ENCODE data around the gene CRTAC1.

Gene CRTAC1

GRCh38 chr10:98030093-98030821 is at the start of gene CRTAC1:
Gene CRTAC1, minus strand, starts transcription at chr10:98030621. Its CDS starts 149 bp downstream, at chr10:98030472.
- no peak for DNase-seq (ENCODE audit: low spot score)

GRCh38 chr10:98078774-98079173 is 48.4 kb upstream of the CRTAC1 start:
- no peak for DNase-seq (ENCODE audit: low spot score)

DNA sequence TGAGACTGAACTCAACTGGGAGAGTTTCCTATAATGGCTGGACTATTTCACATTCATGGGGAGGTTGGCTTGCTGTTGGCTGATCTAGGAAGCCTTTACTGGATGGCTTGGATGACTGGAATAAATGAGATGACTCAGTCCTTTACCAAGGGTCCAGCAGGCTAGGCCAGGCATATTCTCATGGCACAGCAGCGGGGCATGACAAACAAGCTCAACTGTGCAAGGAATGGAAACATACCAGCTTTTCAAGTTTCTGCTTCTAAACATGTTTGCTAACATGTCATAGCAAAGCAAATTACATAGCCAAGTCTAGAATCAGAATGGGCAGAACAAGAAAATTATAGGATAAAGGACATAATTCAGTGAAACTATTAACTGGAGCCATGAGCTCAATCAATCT is 46.8 kb upstream of the CRTAC1 start:
- no peak for DNase-seq (ENCODE audit: low spot score)

- no peak for DNase-seq (ENCODE audit: low spot score)
These were observed 45.7 kb upstream of the CRTAC1 start for GRCh38 chr10:98076086-98076485.

DNA sequence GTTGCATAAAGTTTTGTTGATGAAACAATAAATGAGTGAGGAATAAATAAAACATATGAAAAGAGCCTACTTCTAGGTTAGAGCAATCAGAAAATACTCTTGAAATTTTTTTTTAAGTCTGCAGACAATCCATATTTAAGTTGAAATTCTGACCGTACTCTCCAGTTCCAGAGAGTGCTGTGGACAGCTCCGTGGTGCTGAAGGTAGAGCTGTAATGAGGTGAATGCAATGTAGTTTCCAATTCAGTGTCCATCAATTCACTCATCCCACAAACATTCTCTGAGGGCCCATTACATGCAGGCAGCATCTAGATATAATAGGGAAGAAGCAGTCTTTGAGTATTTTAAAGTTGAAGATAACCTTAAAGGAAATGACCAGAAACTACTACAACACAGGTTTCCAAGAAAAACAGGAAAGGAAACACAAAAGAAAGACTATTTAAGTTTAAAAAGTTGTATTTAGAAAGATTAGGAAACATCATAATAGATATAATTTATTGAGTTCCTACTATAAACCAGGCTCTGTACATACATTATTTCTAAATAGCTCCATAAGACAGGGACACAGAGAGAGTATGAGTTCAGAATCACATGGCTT is 44.0 kb upstream of the CRTAC1 start:
- DNase-seq (ENCODE audit: low spot score) = no peak

DNA sequence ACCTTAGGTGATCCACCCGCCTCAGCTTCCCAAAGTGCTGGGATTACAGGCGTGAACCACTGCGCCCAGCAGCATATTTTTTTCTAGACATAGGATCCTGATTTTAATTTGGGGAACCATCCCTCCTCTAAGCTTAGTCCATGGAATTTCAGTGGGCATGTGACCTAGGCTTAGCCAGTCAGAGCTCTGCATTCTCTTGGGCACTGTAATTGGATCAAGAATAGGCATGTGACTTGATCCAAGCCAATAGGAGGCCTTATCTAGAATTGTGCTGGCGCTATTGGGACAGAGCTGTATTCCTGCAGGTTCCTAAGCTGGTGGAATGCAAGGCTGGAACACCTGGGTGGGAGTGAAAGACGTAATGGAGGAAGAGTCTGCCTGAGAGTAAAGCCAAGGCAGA is 36.7 kb upstream of the CRTAC1 start:
- DNase-seq (ENCODE audit: low spot score) = no peak

GRCh38 chr10:98063740-98064027 is 33.3 kb upstream of the CRTAC1 start:
- DNase-seq (ENCODE audit: low spot score) = no peak

DNA sequence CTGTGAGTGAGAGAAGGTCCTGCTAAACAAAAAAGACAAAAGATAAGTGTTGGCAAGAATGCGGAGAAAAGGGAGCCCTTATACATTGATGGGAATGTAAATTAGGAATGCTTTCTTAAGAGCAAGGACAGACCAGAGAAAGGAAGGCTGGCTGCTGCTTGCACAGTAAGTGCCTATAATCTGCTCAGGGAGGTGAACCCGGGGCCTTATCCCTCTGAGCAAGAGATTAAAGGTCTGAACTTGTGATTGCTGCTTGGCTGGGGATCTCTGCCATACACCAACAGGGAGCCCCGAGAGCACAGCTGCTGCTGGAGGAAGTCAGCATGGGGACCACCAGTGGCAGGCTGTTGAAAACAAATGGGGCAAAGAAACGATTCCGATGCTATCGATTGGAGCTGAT is 32.0 kb upstream of the CRTAC1 start:
- no peak for DNase-seq (ENCODE audit: low spot score)

- no peak for DNase-seq (ENCODE audit: low spot score)
These were observed 29.7 kb upstream of the CRTAC1 start for GRCh38 chr10:98060079-98060478.

DNA sequence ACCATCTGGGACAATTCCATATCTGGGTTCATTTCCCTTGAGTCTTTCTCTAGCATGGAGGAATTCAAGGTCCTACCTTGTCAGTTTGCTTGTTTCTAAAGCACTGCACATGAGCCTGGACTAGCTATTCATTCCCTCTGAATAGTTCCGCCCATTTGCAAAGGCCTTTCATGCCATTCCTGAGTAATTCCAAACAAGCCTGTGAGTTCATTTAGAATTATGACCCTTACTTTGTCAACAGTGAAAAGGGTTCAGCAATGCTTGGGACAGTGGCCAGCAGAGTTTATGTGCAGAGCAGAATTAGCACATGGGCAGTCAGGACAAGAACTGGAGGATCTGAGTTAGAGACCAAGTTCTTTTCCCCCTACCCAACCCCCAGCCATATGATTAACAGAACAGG is 27.9 kb upstream of the CRTAC1 start:
- no peak for DNase-seq (ENCODE audit: low spot score)

- DNase-seq (ENCODE audit: low spot score) = no peak
These were observed 25.6 kb upstream of the CRTAC1 start for GRCh38 chr10:98055841-98056516.

DNA sequence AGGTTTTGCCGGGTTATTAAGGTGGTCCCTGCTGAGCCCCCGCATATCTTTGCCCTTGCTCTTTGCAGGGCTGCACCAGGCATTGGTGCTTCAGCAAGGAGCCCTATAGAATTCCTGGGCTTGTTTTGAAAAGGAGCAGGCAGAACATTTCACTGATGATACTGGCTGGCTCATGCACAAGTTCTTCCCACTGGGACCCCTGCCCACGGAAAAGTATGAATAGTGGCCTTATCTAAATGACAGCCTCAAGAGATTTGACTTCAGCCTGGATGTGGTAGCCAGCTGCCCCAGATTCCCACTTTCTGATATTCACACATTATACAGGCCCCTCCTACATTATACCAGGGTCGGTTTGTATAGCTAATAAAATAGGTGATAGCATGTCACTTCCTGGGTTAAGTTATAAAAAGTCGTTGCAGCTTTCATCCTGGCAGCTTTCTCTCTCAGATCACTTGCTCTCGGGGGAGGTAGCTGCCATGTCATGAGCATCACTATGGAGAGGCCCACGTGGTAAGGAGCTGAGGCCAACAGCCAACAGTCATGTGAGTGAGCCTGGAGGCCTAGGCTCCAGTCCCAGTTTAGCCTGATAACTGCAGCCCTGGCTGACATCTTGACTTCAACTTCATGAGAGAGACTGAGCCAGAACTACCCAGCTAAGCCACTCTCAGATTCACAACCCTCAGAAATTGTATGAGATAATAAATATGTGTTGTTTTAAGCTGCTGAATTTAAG is 16.8 kb upstream of the CRTAC1 start:
- no peak for DNase-seq (ENCODE audit: low spot score)

- peak; percentile 55 for DNase-seq (ENCODE audit: low spot score)
These were observed 15.5 kb upstream of the CRTAC1 start for GRCh38 chr10:98045785-98046389.

- peak; percentile 55 for DNase-seq (ENCODE audit: low spot score)
These were observed 11.1 kb upstream of the CRTAC1 start for GRCh38 chr10:98041352-98042043.

DNA sequence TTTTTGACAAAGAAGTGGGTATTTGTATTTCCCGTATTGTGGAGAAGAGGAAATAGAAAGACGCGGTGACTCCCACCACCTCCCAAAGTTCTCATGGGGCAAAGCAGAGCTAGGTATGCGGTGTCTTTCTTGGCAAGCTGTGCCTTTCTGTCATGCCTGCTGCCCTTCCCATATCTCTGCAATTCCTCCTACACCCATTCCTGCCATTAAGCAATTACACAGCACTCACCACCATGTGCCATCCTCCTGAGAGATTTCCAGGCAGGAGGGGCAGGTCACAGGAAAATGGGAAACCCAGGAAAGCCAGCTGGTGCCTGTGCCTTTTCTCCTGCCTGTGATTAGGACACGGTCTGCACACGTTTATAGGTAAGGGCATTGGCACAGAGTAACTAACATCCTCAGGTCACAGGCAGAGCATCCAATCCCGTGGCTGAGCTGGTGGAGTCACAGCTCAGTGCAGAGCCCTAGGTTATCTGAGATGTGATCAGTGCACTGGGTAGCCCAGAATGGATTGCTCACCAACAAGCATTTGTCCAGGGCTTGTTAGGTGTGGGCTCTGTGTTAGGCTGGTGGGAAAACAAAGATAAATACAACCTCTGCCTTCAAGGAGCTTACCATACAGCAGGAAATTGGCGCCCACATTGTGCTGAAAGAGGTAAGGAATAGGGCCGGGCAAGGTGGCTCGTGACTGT is 9.4 kb upstream of the CRTAC1 start:
- no peak for DNase-seq (ENCODE audit: low spot score)

- DNase-seq (ENCODE audit: low spot score) = no peak
These were observed 7.9 kb upstream of the CRTAC1 start for GRCh38 chr10:98038288-98038687.

GRCh38 chr10:98035599-98035998 is 5.2 kb upstream of the CRTAC1 start:
- DNase-seq (ENCODE audit: low spot score) = no peak

GRCh38 chr10:98033515-98033914 is 3.1 kb upstream of the CRTAC1 start:
- DNase-seq (ENCODE audit: low spot score) = no peak

- DNase-seq (ENCODE audit: low spot score) = no peak
These were observed 1.0 kb upstream of the CRTAC1 start for GRCh38 chr10:98031440-98031839.

DNA sequence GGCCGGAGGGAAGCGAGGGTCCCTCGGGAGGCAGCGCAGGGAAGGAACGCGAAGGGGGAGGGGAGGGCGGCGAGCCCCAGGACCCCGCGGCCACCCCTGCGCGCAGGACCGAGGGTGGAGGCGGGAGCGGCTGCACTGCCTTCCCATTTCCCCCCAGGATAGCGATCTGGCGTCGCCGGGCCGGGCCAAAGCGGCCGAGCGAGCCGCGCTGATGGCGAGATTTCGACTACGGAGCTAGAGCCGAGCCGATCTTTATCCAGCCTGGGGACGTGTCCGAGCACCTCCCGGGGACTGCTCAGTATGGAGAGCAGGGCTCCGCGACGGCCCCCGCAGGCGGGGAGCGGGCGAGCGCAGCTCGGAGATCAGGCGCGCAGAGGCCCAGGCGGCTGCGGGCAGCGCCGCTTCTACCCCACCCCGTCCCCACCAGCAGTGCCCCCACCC is 590 bp upstream of the CRTAC1 start:
- no peak for DNase-seq (ENCODE audit: low spot score)

All from hepatic stellate cell (primary cell).